ENCODE data around the gene SGCA. TPM values are rescaled to one million over a fixed set of nuclear protein-coding genes. Genes with fewer than 3 reads are reported as not detected.

SGCA gene
- total RNA-seq, 1 experiment from 2014 or later: 0.24 TPM

DNA sequence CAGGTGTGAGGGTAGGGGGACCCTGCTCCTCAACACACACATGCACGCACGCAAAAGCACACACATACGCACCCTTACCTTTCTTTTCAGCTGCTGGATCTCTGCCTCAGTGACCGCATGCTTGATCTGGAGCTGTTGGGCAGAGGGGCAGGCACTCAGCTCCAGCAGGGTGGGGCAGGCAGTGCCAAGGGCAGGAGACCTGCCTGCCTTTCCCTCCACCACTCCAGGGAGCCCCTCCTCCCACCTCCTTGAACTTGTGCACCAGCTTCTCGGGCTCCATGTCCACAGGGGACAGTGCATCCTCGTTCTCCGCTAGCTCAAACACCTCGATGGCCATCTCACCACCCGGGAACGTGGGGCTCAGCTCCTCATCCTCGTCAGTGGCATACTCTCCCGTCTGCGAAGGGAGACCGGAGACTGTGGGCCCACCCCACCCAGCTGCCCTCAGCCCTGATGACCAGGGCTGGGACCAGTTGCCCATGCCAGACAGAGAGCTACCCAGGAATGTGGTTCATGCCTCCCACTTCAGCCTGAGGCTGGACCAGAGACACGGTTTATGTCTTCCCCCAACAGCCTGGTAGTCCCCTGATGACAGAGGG is 26.5 kb upstream of the SGCA start:
- Histone ChIP-seq H3K4ac (ENCODE audit: low read depth, low read length) (no peak overlapping the region), H2AK5ac (ENCODE audit: insufficient read length, low read length) (no peak overlapping the region), H3K79me2 (ENCODE audit: insufficient read depth, low read length) (no peaks in the 10 kb centered on the region), H3K4me2 (ENCODE audit: insufficient read depth, insufficient read length, low read length) (no peak overlapping the region), H4K5ac (ENCODE audit: insufficient read length, low read depth, low read length) (no peak overlapping the region), H2AFZ (ENCODE audit: low read length) (no peak overlapping the region), H4K8ac (replicated peaks; ENCODE audit: insufficient read length, low read depth, low read length) (no peak overlapping the region), H2BK12ac (ENCODE audit: insufficient read length, low read depth, low read length) (no peak overlapping the region), H3K9ac (ENCODE audit: extremely low read depth, insufficient read length, low read length) (no peak overlapping the region), H3K23ac (ENCODE audit: insufficient read length, low read depth, low read length) (no peak overlapping the region), H3K4me1 (ENCODE audit: insufficient read depth, low read length) (no peaks in the 10 kb centered on the region; the same call in 1 of the 2 replicates), H3K27me3 (ENCODE audit: insufficient read depth, low read length) (no peaks in the 10 kb centered on the region), H2BK15ac (ENCODE audit: low read depth, low read length) (no peak overlapping the region), H4K91ac (ENCODE audit: insufficient read length, low read depth, low read length) (no peak overlapping the region), H3K14ac (ENCODE audit: insufficient read depth, low read length) (no peak overlapping the region), H3K9me3 (ENCODE audit: control insufficient read depth, low read depth, low read length) (no peaks in the 10 kb centered on the region), H2BK120ac (ENCODE audit: low read depth, low read length, poor library complexity, severe bottlenecking) (no peak overlapping the region), H3K27ac (ENCODE audit: insufficient read length, low read depth, low read length) (no peak overlapping the region), H3T11ph (ENCODE audit: low read length) (no peak overlapping the region), H4K20me1 (ENCODE audit: control insufficient read depth, insufficient read depth, insufficient read length) (peaks cover 2% of the 10 kb centered on the region), H3K79me1 (ENCODE audit: insufficient read depth, low read depth, low read length, poor library complexity, severe bottlenecking) (no peaks in the 10 kb centered on the region), H2BK5ac (ENCODE audit: insufficient read length, low read length) (no peak overlapping the region), H3K56ac (ENCODE audit: insufficient read length, low read depth, low read length) (no peak overlapping the region), H2BK20ac (ENCODE audit: low read depth, low read length, poor library complexity, severe bottlenecking) (no peak overlapping the region), H3K18ac (ENCODE audit: insufficient read length, low read depth, low read length) (no peak overlapping the region), H3K23me2 (ENCODE audit: insufficient read length, low read depth, low read length, poor library complexity, severe bottlenecking) (no peaks in the 10 kb centered on the region)
- TF ChIP-seq, protein P1, sequence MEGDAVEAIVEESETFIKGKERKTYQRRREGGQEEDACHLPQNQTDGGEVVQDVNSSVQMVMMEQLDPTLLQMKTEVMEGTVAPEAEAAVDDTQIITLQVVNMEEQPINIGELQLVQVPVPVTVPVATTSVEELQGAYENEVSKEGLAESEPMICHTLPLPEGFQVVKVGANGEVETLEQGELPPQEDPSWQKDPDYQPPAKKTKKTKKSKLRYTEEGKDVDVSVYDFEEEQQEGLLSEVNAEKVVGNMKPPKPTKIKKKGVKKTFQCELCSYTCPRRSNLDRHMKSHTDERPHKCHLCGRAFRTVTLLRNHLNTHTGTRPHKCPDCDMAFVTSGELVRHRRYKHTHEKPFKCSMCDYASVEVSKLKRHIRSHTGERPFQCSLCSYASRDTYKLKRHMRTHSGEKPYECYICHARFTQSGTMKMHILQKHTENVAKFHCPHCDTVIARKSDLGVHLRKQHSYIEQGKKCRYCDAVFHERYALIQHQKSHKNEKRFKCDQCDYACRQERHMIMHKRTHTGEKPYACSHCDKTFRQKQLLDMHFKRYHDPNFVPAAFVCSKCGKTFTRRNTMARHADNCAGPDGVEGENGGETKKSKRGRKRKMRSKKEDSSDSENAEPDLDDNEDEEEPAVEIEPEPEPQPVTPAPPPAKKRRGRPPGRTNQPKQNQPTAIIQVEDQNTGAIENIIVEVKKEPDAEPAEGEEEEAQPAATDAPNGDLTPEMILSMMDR (conservative IDR thresholded peaks at IDR 0.05): no peak
- no peaks in the 10 kb centered on the region for H3K9me3 Mint-ChIP-seq
- H3K4me3 Mint-ChIP-seq: no peak overlapping the region
- DNase-seq: no peak
- no peaks in the 10 kb centered on the region; the same call in 1 of the 2 replicates for H3K27me3 Mint-ChIP-seq (ENCODE audit: low read depth)
- no CpG with 5 or more reads among the region's 15 CpGs for WGBS (ENCODE audit: extremely low coverage, insufficient read length, low lambda C conversion rate)
- no peak overlapping the region for H3K27ac Mint-ChIP-seq
- peaks cover 30 to 82% (median 72%) of the 10 kb centered on the region in 3 experiments; a peak in 6 of 7 replicates for H3K36me3 Mint-ChIP-seq (ENCODE audit: insufficient read depth in 1 of 3, low read depth in 3 of 3)
- peaks cover 8 to 17% of the 10 kb centered on the region in 2 experiments for H3K4me1 Mint-ChIP-seq

Data from H9 (cell line).